Subcutaneous adipose tissue (tissue), 4 donors: ENCODE data around the gene ICE2. TPM values are rescaled to one million over a fixed set of nuclear protein-coding genes. Genes with fewer than 3 reads are reported as not detected.

Experiments used
- total RNA-seq, 4 donors: library from RNA; depleted of rRNA; stranded (reverse); fragments of >200 nt; gene quantifications; one replicate each; pipeline ENCODE4 v1.1.0, GENCODE V29; 2016
- TF ChIP-seq, protein P1 (sequence below): fragments of 450-650 bp; IDR thresholded peaks from one replicate; pipeline ENCODE4 v1.5.1; 2016; ENCODE audit warnings: low read depth, mild to moderate bottlenecking, control low read depth, antibody characterized with exemption, moderate library complexity

ICE2 gene
- total RNA-seq, 4 donors from 2014 or later: 26.0 to 64.2 (median 36.2) TPM

- TF ChIP-seq, protein P1, sequence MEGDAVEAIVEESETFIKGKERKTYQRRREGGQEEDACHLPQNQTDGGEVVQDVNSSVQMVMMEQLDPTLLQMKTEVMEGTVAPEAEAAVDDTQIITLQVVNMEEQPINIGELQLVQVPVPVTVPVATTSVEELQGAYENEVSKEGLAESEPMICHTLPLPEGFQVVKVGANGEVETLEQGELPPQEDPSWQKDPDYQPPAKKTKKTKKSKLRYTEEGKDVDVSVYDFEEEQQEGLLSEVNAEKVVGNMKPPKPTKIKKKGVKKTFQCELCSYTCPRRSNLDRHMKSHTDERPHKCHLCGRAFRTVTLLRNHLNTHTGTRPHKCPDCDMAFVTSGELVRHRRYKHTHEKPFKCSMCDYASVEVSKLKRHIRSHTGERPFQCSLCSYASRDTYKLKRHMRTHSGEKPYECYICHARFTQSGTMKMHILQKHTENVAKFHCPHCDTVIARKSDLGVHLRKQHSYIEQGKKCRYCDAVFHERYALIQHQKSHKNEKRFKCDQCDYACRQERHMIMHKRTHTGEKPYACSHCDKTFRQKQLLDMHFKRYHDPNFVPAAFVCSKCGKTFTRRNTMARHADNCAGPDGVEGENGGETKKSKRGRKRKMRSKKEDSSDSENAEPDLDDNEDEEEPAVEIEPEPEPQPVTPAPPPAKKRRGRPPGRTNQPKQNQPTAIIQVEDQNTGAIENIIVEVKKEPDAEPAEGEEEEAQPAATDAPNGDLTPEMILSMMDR: no peak
These were observed 73.5 kb downstream of the ICE2 start for GRCh38 chr15:60405399-60405798.

DNA sequence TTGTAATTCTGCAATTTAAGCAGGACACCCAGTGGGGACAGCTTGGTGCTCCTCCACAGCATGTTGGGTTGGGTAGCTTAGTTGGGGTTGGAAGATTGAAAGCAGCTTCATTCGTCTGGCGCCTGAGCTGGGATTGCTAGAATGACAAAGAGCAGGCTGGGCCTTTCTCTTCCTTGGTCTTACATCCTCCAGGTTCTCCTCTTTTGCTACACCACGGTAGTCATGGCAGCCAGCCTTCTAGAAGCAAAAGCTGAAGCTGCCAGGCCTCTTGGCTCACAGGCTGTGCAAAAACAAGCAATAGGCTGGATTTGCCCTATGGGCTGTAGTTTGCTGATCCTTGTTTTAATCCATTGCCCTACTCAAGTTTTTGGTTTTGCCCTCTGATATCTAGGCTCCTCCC lies 78.0 kb downstream of the ICE2 start:
- TF ChIP-seq, protein P1: no peak

GRCh38 chr15:60399931-60400330 lies 79.0 kb downstream of the ICE2 start:
- TF ChIP-seq, protein P1: no peak

DNA sequence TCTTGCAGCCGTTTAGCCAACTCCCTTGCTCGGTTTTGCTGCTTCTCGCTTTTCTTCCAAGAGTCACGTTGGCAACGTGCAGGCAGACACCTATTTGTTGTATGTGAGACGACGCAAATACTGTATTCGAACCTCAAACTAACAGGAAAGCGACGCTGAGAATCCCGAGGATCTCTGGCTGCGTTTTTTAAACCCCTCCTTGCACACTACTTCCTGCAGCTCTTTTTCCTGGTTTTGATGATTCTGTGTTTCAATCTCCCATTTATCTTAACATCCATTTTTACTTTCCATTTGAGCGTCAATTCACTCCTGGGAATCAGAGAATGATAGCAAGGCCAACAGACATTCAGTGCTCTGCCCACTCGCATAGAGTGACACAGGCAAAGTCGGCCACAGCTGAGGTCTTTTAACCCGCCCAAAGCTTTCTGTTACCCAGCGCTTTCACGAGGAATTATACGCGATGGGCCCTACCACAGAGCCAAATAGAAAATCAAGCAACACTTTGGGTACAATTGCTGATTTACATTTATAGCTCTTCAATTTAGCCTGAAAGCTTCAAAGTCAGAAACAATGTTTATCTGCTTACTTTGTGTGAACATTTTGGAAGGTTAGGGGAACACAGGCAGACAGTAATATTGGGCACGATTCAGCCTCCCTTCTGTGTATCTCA lies 79.6 kb downstream of the ICE2 start:
- TF ChIP-seq, protein P1: no peak

- TF ChIP-seq, protein P1: no peak
These were observed 81.0 kb downstream of the ICE2 start, which contains the start of gene ANXA2 for GRCh38 chr15:60397772-60398445. Gene ANXA2 (minus strand): TSS chr15:60397986. CDS start chr15:60386075, 11,911 bp downstream.

- TF ChIP-seq, protein P1: no peak
These were observed 81.8 kb downstream of the ICE2 start for GRCh38 chr15:60396958-60397771.

- TF ChIP-seq, protein P1: no peak
These were observed 82.4 kb downstream of the ICE2 start for GRCh38 chr15:60396560-60396957.
